ENCODE data around the gene SIGLEC9.

DNA sequence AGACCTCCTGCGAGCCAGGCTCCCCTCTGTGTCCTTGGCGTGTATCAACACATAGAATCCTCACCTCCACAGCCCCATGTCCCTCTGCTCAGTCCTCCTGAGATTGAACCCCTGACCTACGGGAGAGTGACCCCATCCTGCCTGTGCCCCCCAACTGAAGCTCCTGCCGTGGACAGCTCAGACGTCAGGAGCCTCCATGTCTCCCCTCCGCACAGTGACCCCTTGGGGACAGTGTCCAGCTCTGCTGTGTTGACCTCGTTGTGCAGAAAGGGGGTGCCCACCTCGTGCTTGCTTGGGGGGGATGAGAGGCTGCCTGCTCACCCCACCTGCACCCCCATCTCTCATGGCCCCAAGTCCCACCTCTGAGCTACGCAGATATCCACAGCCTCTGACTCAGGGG lies 490 bp upstream of the SIGLEC9 start:
- TF ChIP-seq CTCF (IDR thresholded peaks at IDR 0.05), result no peak
- TF ChIP-seq EP300 (IDR thresholded peaks at IDR 0.05), result no peak
- no peak for TF ChIP-seq POLR2A (IDR thresholded peaks at IDR 0.05)

Data from ovary (tissue), 3 donors.